ENCODE measurements around the gene ERI3. TPM values are rescaled to one million over a fixed set of nuclear protein-coding genes. Genes with fewer than 3 reads are reported as not detected.

ERI3 gene
- total and polyA plus RNA-seq, 9 of the 15 experiments (the other 6 are each of a cell fraction or from before 2014, with no cell fraction given): 47.8 to 93.4 (median 67.2) TPM

- H3K27me3 ChIP-seq (ENCODE audit: control insufficient read depth in 2 of 2, insufficient read depth in 2 of 2, low read length in 2 of 2): no peaks in the 10 kb centered on the region
- DNase-seq (ENCODE audit: extremely low read depth in 1 of 4, low spot score in 3 of 4) (no peak), FAIRE-seq (no peak), ATAC-seq (no peak)
- no peak overlapping the region for H3K9ac ChIP-seq (ENCODE audit: insufficient read depth in 1 of 2, low read depth in 2 of 2, low read length in 2 of 2)
- no peak for TF ChIP-seq ARID1B (IDR thresholded peaks at IDR 0.05)
- no peak for TF ChIP-seq TCF7L2 (IDR thresholded peaks at IDR 0.05; ENCODE audit: low read depth, low read length)
- TF ChIP-seq TRIM24 (IDR thresholded peaks at IDR 0.05): no peak
- POLR2A ChIA-PET: interaction anchor here (0.6 to 1.1 kb wide), 3 partner anchors 14 to 100 kb away, joined by 3 read pairs; no protein-coding TSS in a partner anchor
- peaks cover 44% of the 10 kb centered on the region; the same call in 2 of the 3 replicates for H3K36me3 ChIP-seq (ENCODE audit: control insufficient read depth, insufficient read depth, low read length)
- BruUV-seq (replicated peaks): no TSS peak
- CTCF ChIA-PET (ENCODE audit: low intra/inter-chr PET ratio): no interaction called here
- intact Hi-C loops (cut with micrococcal nuclease) (no loop called here), in situ Hi-C loops (cut with MboI) (no loop called here)
- no peaks in the 10 kb centered on the region for H3K9me3 ChIP-seq (replicated peaks; ENCODE audit: control insufficient read depth, insufficient read depth, low read depth, low read length)
- 0 out of 2 replicates have a peak, but pooled peaks cover 2% of the 10 kb centered on the region for H4K20me1 ChIP-seq (replicated peaks; ENCODE audit: control insufficient read depth, insufficient read depth, low read length)
- no peak overlapping the region for H3K4me3 ChIP-seq
- WGBS (ENCODE audit: insufficient coverage, low coverage, missing lambda C conversion rate): 65% methylated on average over 1 of the region's 1 CpG
- H3K79me2 ChIP-seq (ENCODE audit: control insufficient read depth, insufficient read depth, low read length): no peaks in the 10 kb centered on the region
- no peak overlapping the region for H2AFZ ChIP-seq (ENCODE audit: low read depth, low read length)
- no peaks in the 10 kb centered on the region for H3K4me1 ChIP-seq (replicated peaks in 1 of 2; ENCODE audit: control insufficient read depth in 2 of 2, insufficient read depth in 2 of 2, low read length in 2 of 2)
- H3K9me1 ChIP-seq (ENCODE audit: control insufficient read depth, insufficient read depth, low read length): no peaks in the 10 kb centered on the region
- no peak overlapping the region for H3K4me2 ChIP-seq (ENCODE audit: insufficient read depth, low read length)
- H3K27ac ChIP-seq (ENCODE audit: extremely low read depth, low read depth, low read length): no peak overlapping the region
Measured at GRCh38 chr1:44281962-44282703, 72.9 kb downstream of the ERI3 start.

GRCh38 chr1:44276901-44277300 is 78.2 kb downstream of the ERI3 start:
- ChIA-PET CTCF (ENCODE audit: low intra/inter-chr PET ratio) (no interaction called here), POLR2A (interaction anchor here (0.6 kb wide), 1 partner anchor 177 kb away, joined by 3 read pairs; no protein-coding TSS in a partner anchor)
- FAIRE-seq (no peak), ATAC-seq (no peak), DNase-seq (ENCODE audit: extremely low read depth in 1 of 4, low spot score in 3 of 4) (no peak)
- H3K4me3 ChIP-seq: no peak overlapping the region
- in situ Hi-C loops (cut with MboI) (no loop called here), intact Hi-C loops (cut with micrococcal nuclease) (no loop called here)
- H3K36me3 ChIP-seq (ENCODE audit: control insufficient read depth, insufficient read depth, low read length): peaks cover 7% of the 10 kb centered on the region; the same call in 1 of the 3 replicates
- no peak overlapping the region for H3K4me2 ChIP-seq (ENCODE audit: insufficient read depth, low read length)
- H3K9me1 ChIP-seq (ENCODE audit: control insufficient read depth, insufficient read depth, low read length): peaks cover 1% of the 10 kb centered on the region
- no peaks in the 10 kb centered on the region for H3K9me3 ChIP-seq (replicated peaks; ENCODE audit: control insufficient read depth, insufficient read depth, low read depth, low read length)
- no peaks in the 10 kb centered on the region for H3K79me2 ChIP-seq (ENCODE audit: control insufficient read depth, insufficient read depth, low read length)
- no peaks in the 10 kb centered on the region for H3K27me3 ChIP-seq (ENCODE audit: control insufficient read depth in 2 of 2, insufficient read depth in 2 of 2, low read length in 2 of 2)
- peaks cover 0 to 3% of the 10 kb centered on the region in 2 experiments; a peak in 1 of 5 replicates for H3K4me1 ChIP-seq (replicated peaks in 1 of 2; ENCODE audit: control insufficient read depth in 2 of 2, insufficient read depth in 2 of 2, low read length in 2 of 2)
- no peaks in the 10 kb centered on the region for H4K20me1 ChIP-seq (replicated peaks; ENCODE audit: control insufficient read depth, insufficient read depth, low read length)
- no peak overlapping the region for H2AFZ ChIP-seq (ENCODE audit: low read depth, low read length)
- no peak overlapping the region; a peak in 1 of 4 replicates for H3K9ac ChIP-seq (ENCODE audit: insufficient read depth in 1 of 2, low read depth in 2 of 2, low read length in 2 of 2)
- BruUV-seq (replicated peaks): no TSS peak
- no peak for TF ChIP-seq TRIM24 (IDR thresholded peaks at IDR 0.05)
- no peak for TF ChIP-seq HNRNPLL (IDR thresholded peaks at IDR 0.05; ENCODE audit: low read depth, low read length, poor library complexity, severe bottlenecking)
- TF ChIP-seq TAF1 (IDR thresholded peaks at IDR 0.05; ENCODE audit: control insufficient read depth, extremely low read depth, insufficient read depth, low read length, severe bottlenecking): no peak
- TF ChIP-seq TGIF2 (CRISPR knock-in tag; IDR thresholded peaks at IDR 0.05): no peak
- no peak for TF ChIP-seq NFIC (IDR thresholded peaks at IDR 0.05)
- TF ChIP-seq FOXJ3 (CRISPR knock-in tag; IDR thresholded peaks at IDR 0.05): no peak
- no peak for TF ChIP-seq TFAM (CRISPR knock-in tag; conservative IDR thresholded peaks at IDR 0.05)
- TF ChIP-seq ZNF280A (IDR thresholded peaks at IDR 0.05; ENCODE audit: low read depth, partially characterized antibody): no peak
- TF ChIP-seq RNF2 (IDR thresholded peaks at IDR 0.05): no peak
- no peak for TF ChIP-seq IRF1 (CRISPR knock-in tag; IDR thresholded peaks at IDR 0.05; ENCODE audit: borderline replicate concordance)
- WGBS (ENCODE audit: insufficient coverage, low coverage, missing lambda C conversion rate): 60% methylated on average over 2 of the region's 2 CpGs
- no peak overlapping the region for H3K27ac ChIP-seq (ENCODE audit: extremely low read depth, low read depth, low read length)
